Fibroblast of villous mesenchyme (primary cell): ENCODE results near the gene PHOX2B. TPM values are rescaled to one million over a fixed set of nuclear protein-coding genes. Genes with fewer than 3 reads are reported as not detected.

Experiments
- DNase-seq: peaks from one replicate; pipeline ENCODE4 v3.0.0-alpha.2; 2010; ENCODE audit warnings: low read depth
- H3K4me3 ChIP-seq: 2 replicates; pipeline ENCODE4 v1.5.1; 2011; ENCODE audit warnings: low read depth, mild to moderate bottlenecking, low read length
- total RNA-seq: library from RNA; depleted of rRNA; stranded (reverse); fragments of >200 nt; gene quantifications from 2 replicates; pipeline ENCODE4 v1.2.3, GENCODE V29; 2012
- TF ChIP-seq, protein P1 (sequence below): IDR thresholded peaks from 2 replicates; pipeline ENCODE4 v1.5.1; 2012; ENCODE audit warnings: low read depth, mild to moderate bottlenecking, low read length; ENCODE audit not compliant: insufficient read depth

Gene PHOX2B
- total RNA-seq, 1 donor, result not detected

GRCh38 chr4:41787931-41788330, 39.4 kb upstream of the PHOX2B start:
- TF ChIP-seq, protein P1, sequence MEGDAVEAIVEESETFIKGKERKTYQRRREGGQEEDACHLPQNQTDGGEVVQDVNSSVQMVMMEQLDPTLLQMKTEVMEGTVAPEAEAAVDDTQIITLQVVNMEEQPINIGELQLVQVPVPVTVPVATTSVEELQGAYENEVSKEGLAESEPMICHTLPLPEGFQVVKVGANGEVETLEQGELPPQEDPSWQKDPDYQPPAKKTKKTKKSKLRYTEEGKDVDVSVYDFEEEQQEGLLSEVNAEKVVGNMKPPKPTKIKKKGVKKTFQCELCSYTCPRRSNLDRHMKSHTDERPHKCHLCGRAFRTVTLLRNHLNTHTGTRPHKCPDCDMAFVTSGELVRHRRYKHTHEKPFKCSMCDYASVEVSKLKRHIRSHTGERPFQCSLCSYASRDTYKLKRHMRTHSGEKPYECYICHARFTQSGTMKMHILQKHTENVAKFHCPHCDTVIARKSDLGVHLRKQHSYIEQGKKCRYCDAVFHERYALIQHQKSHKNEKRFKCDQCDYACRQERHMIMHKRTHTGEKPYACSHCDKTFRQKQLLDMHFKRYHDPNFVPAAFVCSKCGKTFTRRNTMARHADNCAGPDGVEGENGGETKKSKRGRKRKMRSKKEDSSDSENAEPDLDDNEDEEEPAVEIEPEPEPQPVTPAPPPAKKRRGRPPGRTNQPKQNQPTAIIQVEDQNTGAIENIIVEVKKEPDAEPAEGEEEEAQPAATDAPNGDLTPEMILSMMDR, result no peak
- H3K4me3 ChIP-seq, result no peak overlapping the region
- DNase-seq, result no peak

GRCh38 chr4:41785665-41786064, 37.1 kb upstream of the PHOX2B start:
- H3K4me3 ChIP-seq, result no peak overlapping the region
- DNase-seq, result no peak
- TF ChIP-seq, protein P1, result no peak

DNA sequence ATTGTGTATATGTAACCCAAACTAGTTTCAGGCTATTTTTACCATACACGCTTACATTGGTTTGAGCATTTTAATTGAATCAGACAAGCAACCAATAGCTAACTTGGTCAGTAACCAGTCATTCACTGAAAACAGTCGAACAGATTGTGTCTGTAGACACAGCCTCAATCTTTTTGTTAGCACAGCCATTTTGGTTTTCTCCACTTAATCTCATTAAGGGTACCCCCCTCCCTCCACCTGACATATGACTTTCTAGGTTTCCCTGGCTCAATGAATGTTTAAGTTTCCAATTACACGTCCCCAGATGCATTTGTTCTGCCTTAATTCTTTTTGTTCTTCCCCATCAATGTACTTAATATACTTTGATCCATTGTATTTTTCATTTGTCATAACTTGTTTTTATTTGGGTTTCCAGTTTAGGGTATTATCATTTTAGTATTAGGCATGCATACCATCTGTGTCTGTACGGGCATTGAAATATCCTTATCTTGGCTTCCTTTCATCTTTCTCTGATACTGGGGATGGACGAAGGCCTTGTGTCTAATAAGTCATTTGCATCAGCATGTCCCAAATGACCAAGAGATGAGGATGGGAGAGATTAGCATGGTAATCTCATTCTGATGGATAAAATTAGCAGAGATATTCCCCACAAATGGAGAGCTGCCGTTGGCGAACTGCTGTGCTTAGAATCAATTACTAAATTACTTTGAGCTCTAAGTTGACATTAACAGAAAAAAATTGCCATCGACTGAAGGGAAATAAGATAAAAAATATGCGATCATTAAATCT, 35.9 kb upstream of the PHOX2B start:
- H3K4me3 ChIP-seq, result no peak overlapping the region
- no peak for DNase-seq
- TF ChIP-seq, protein P1, result no peak

DNA sequence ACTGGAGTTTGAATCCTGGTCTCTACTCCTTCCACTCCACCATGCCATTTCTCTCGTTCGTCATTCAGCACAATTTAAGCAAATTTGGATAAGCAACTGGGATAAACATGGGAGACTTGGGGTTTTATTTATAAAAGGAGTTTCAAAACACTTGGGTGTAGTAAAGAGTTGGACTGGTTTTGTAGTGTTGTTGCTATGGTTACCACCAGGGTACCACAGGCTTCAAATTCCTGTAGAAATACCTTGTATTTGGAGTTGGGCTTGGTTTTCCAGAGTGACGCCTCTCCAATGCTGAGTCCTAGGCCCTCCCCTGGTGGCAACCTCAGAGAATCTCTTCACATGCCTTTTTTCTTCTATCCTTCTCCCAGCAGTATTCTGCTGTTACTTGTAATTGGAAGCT, 27.9 kb upstream of the PHOX2B start:
- no peak overlapping the region for H3K4me3 ChIP-seq
- TF ChIP-seq, protein P1, result no peak
- no peak for DNase-seq

GRCh38 chr4:41763729-41764128, 15.2 kb upstream of the PHOX2B start:
- no peak overlapping the region for H3K4me3 ChIP-seq
- TF ChIP-seq, protein P1, result no peak
- DNase-seq, result no peak

DNA sequence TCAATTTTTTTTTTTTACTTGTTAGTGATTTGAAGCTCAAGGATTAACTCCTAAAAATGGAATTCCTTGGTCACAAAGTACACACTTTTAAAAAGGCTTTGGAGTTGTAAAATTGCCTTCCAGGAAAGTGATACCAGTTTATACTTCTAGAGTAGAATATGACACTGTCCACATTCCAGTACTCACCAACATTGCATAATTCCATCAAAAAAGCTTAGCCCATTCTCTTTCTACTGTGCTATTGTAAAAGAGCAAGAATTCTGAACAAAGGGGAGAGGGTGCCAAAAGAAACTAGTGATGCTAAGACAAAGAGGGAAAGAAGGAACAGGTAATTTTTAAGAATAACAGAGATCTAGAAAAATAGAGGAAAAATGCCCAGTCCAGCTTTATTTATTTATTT, 10.4 kb upstream of the PHOX2B start:
- no peak for DNase-seq
- TF ChIP-seq, protein P1, result no peak
- no peak overlapping the region for H3K4me3 ChIP-seq
